ENCODE measurements around the gene GLRX2. TPM values are rescaled to one million over a fixed set of nuclear protein-coding genes. Genes with fewer than 3 reads are reported as not detected.
"Not testable (repeated sequence)": the region's sequence is repeated elsewhere in the genome, so short reads cannot be mapped to it uniquely, and the experiment has no call there.

Gene GLRX2
- polyA plus RNA-seq, 3 donors, result 13.1 to 13.3 (median 13.3) TPM

- no peak for DNase-seq (ENCODE audit: extremely low read depth in 1 of 11, low read depth in 9 of 11, low spot score in 4 of 11)
Measured at GRCh38 chr1:193118194-193118593, 13.0 kb upstream of the GLRX2 start.

GRCh38 chr1:193117167-193117566 is 12.0 kb upstream of the GLRX2 start:
- not testable (repeated sequence) for DNase-seq (ENCODE audit: extremely low read depth in 1 of 11, low read depth in 9 of 11, low spot score in 4 of 11)

GRCh38 chr1:193115629-193116227 is 10.5 kb upstream of the GLRX2 start:
- DNase-seq (ENCODE audit: extremely low read depth in 1 of 11, low read depth in 9 of 11, low spot score in 4 of 11), result no peak

- no peak for DNase-seq (ENCODE audit: extremely low read depth in 1 of 11, low read depth in 9 of 11, low spot score in 4 of 11)
Measured at GRCh38 chr1:193114485-193115095, 9.4 kb upstream of the GLRX2 start.

- DNase-seq (ENCODE audit: extremely low read depth in 1 of 11, low read depth in 9 of 11, low spot score in 4 of 11), result no peak
Measured at GRCh38 chr1:193113992-193114332, 8.7 kb upstream of the GLRX2 start.

- no peak for DNase-seq (ENCODE audit: extremely low read depth in 1 of 11, low read depth in 9 of 11, low spot score in 4 of 11)
Measured at GRCh38 chr1:193113258-193113991, 8.2 kb upstream of the GLRX2 start.

- DNase-seq (ENCODE audit: extremely low read depth in 1 of 11, low read depth in 9 of 11, low spot score in 4 of 11), result no peak
Measured at GRCh38 chr1:193111641-193112090, 6.5 kb upstream of the GLRX2 start.

GRCh38 chr1:193110864-193111263 is 5.7 kb upstream of the GLRX2 start:
- no peak for DNase-seq (ENCODE audit: extremely low read depth in 1 of 11, low read depth in 9 of 11, low spot score in 4 of 11)

- DNase-seq (ENCODE audit: extremely low read depth in 1 of 11, low read depth in 9 of 11, low spot score in 4 of 11), result no peak
Measured at GRCh38 chr1:193110246-193110645, 5.0 kb upstream of the GLRX2 start.

GRCh38 chr1:193109619-193110018 is 4.4 kb upstream of the GLRX2 start:
- no peak for DNase-seq (ENCODE audit: extremely low read depth in 1 of 11, low read depth in 9 of 11, low spot score in 4 of 11)

GRCh38 chr1:193108471-193108870 is 3.3 kb upstream of the GLRX2 start:
- DNase-seq (ENCODE audit: extremely low read depth in 1 of 11, low read depth in 9 of 11, low spot score in 4 of 11), result no peak

GRCh38 chr1:193105821-193106177 is 585 bp upstream of the GLRX2 start:
- DNase-seq (ENCODE audit: extremely low read depth in 1 of 11, low read depth in 9 of 11, low spot score in 4 of 11), result no peak

GRCh38 chr1:193104502-193104906 is 710 bp downstream of the GLRX2 start:
- peak in 4 of 11 donors; percentile 16 to 37 (median 30) for DNase-seq (ENCODE audit: extremely low read depth in 1 of 11, low read depth in 9 of 11, low spot score in 4 of 11)

GRCh38 chr1:193103759-193104501 is 1.3 kb downstream of the GLRX2 start:
- no peak for DNase-seq (ENCODE audit: extremely low read depth in 1 of 11, low read depth in 9 of 11, low spot score in 4 of 11)

- DNase-seq (ENCODE audit: extremely low read depth in 1 of 11, low read depth in 9 of 11, low spot score in 4 of 11), result no peak
Measured at GRCh38 chr1:193102662-193103061, 2.6 kb downstream of the GLRX2 start.

GRCh38 chr1:193094112-193094511 is 11.1 kb downstream of the GLRX2 start:
- no peak for DNase-seq (ENCODE audit: extremely low read depth in 1 of 11, low read depth in 9 of 11, low spot score in 4 of 11)

GRCh38 chr1:193090865-193091264 is 14.3 kb downstream of the GLRX2 start:
- DNase-seq (ENCODE audit: extremely low read depth in 1 of 11, low read depth in 9 of 11, low spot score in 4 of 11), result no peak

GRCh38 chr1:193087893-193088292 is 17.3 kb downstream of the GLRX2 start:
- DNase-seq (ENCODE audit: extremely low read depth in 1 of 11, low read depth in 9 of 11, low spot score in 4 of 11), result no peak

GRCh38 chr1:193086342-193086741 is 18.9 kb downstream of the GLRX2 start:
- DNase-seq (ENCODE audit: extremely low read depth in 1 of 11, low read depth in 9 of 11, low spot score in 4 of 11), result no peak

- DNase-seq (ENCODE audit: extremely low read depth in 1 of 11, low read depth in 9 of 11, low spot score in 4 of 11), result no peak
Measured at GRCh38 chr1:193085263-193085662, 20.0 kb downstream of the GLRX2 start.

Data from renal cortex interstitium (tissue), 11 donors.